GM23248 (cell line): ENCODE measurements around the gene KCNQ4.

ENCODE experiments used
- EZH2 ChIP-seq: fragments of 200-600 bp; sonication (generic); IDR thresholded peaks from 2 replicates; pipeline ENCODE4 v1.6.1; 2018; ENCODE audit warnings: antibody characterized with exemption, mild to moderate bottlenecking; ENCODE audit not compliant: insufficient read depth, poor library complexity, severe bottlenecking
- EZH2phosphoT487 ChIP-seq: fragments of 200-600 bp; sonication (generic); IDR thresholded peaks from 2 replicates; pipeline ENCODE4 v1.6.1; 2018; ENCODE audit warnings: antibody characterized with exemption, moderate library complexity, mild to moderate bottlenecking, low read depth; ENCODE audit not compliant: insufficient read depth

DNA sequence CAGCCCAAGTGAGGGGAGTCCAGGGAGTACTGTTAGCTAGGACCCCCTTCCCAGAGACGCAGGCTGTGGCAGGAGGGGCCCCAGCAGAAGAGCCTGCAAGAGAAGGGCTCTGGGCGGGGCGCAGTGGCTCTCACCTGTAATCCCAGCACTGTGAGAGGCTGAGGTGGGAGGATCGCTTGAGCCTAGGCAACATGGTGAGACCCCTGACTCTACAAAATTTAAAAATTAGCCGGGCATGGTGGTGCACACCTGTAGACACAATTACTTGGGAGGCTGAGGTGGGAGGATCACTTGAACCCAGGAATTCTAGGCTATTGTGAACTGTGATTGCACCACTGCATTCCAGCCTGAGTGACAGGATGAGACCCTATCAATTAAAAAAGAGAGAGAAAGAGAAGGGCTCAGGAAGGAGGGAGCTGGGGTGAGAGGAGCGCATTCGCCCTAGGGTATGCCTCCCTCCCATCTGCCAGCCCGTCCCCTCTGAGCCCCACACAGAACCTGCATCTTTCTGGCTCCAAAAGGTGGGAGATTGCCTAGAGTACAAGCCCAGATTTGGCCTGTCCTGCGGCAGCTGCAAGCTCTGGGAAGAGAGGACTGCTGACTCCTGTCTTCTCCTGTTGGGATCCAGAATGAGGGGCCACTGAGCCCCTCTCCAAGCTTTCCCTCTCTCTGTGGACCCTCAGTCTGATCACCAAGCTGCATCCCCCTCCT lies 3.6 kb downstream of the KCNQ4 start:
- no peak for TF ChIP-seq EZH2
- TF ChIP-seq EZH2phosphoT487, result no peak
